Psoas muscle (tissue), 8 donors: Measurements from ENCODE around the gene PDPR. TPM values are rescaled to one million over a fixed set of nuclear protein-coding genes. Genes with fewer than 3 reads are reported as not detected.
"Not testable (repeated sequence)": the region's sequence is repeated elsewhere in the genome, so short reads cannot be mapped to it uniquely, and the experiment has no call there.

Experiments used
- ATAC-seq, 4 donors: fragments of 200-7000 bp; cut with Tn5 transposase; one replicate each; pipeline ENCODE4 v1.9.1; 2020; ENCODE audit warnings: moderate library complexity in 3 of 4, mild to moderate bottlenecking in 2 of 4
- DNase-seq, 2 donors: peaks; one replicate each; pipeline ENCODE4 v3.0.0-alpha.2; 2020
- H3K27ac ChIP-seq: fragments of 200-600 bp; one replicate; pipeline ENCODE4 v1.8.0; 2022
- H3K27me3 ChIP-seq, 3 donors: fragments of 200-600 bp in 1 of 3; one replicate each; pipeline versions ENCODE4 v1.6.1 to v1.8.0; 2013 to 2022; ENCODE audit warnings: low read length in 2 of 3, mild to moderate bottlenecking in 2 of 3, moderate library complexity in 1 of 3; ENCODE audit not compliant: insufficient read depth in 3 of 3
- H3K36me3 ChIP-seq, 2 donors: fragments of 200-600 bp in 1 of 2; one replicate each; pipeline versions ENCODE4 v1.6.1 to v1.8.0; 2013 to 2022; ENCODE audit warnings: low read depth in 1 of 2, mild to moderate bottlenecking in 1 of 2, moderate library complexity in 1 of 2; ENCODE audit not compliant: insufficient read depth in 1 of 2
- H3K4me1 ChIP-seq: fragments of 200-600 bp; one replicate; pipeline ENCODE4 v1.8.0; 2022
- H3K4me3 ChIP-seq: fragments of 200-600 bp; one replicate; pipeline ENCODE4 v1.8.0; 2022; ENCODE audit warnings: mild to moderate bottlenecking
- H3K9me3 ChIP-seq: fragments of 200-600 bp; one replicate; pipeline ENCODE4 v1.8.0; 2022
- WGBS, 3 donors: extraction: QIAGEN DNeasy Blood & Tissue Kit; methylation state at CpG; one replicate each; pipeline versions ENCODE4 v1.1.6 to v1.1.7; 2013; 5-methylcytosine and 5-hydroxymethylcytosine counted together
- intact Hi-C, 2 donors: fragments of 100-400 bp; cut with DNase I; formaldehyde crosslinking; loops; one replicate each; pipeline versions ENCODE4 v1.11.0 to v1.14.2; 2022
- polyA plus RNA-seq, 3 donors: library from polyadenylated mRNA; stranded (reverse); fragments of 200-250 nt; gene quantifications; one replicate each; pipeline ENCODE4 v1.2.3, GENCODE V29; 2013
- total RNA-seq, 4 donors: library from RNA; stranded (reverse); fragmentation: NEBNext Ultra II Directional in 2 of 4; extraction: Animal tissue kit (Norgen Biotek cat#: 25700) in 2 of 4; gene quantifications; one replicate each; pipeline versions ENCODE4 v1.2.1 to v1.2.4, GENCODE V29; 2021 to 2023
- donor health status: healthy with polysubstance abuse.
- donor health status: DM: no; HTN: no; CAD: no; lungs with moderate emphysema.
- donor health status: Bipolar disorder and iron deficiency.
- donor health status: healthy.
- donor health status: DM: yes; HTN: yes; CAD: no.
- donor health status: DM: no; HTN: no; CAD: no.
- donor health status: DM: no; HTN: no; CAD: no.
- donor health status: DM: yes; HTN: yes; CAD: no.

Gene PDPR
- total and polyA plus RNA-seq, 7 donors = 6.9 to 53.6 (median 18.8) TPM

GRCh38 chr16:70127706-70128105, 13.6 kb downstream of the PDPR start:
- ATAC-seq = peak in 3 of 4 donors; percentile 18 to 34 (median 19)
- DNase-seq, H3K4me3 ChIP-seq, H3K27me3 ChIP-seq, H3K27ac ChIP-seq, intact Hi-C loops, H3K4me1 ChIP-seq, H3K9me3 ChIP-seq: not testable (repeated sequence)
- 52 to 65% (median 55%) methylated on average over 5 of the region's 5 CpGs for WGBS, 3 donors
- peaks cover 3 to 96% of the 10 kb centered on the region in 2 donors for H3K36me3 ChIP-seq

- DNase-seq, ATAC-seq, intact Hi-C loops, H3K4me1 ChIP-seq, H3K9me3 ChIP-seq, H3K27me3 ChIP-seq, H3K27ac ChIP-seq, H3K4me3 ChIP-seq: not testable (repeated sequence)
- WGBS, 3 donors = 87 to 93% (median 91%) methylated on average over 5 to 6 of the region's 10 CpGs
- peaks cover 4 to 98% of the 10 kb centered on the region in 2 donors for H3K36me3 ChIP-seq
Observed at GRCh38 chr16:70128844-70129243, 14.7 kb downstream of the PDPR start.

GRCh38 chr16:70135796-70136195, 21.7 kb downstream of the PDPR start:
- ATAC-seq, H3K27me3 ChIP-seq, H3K4me1 ChIP-seq, H3K4me3 ChIP-seq, DNase-seq, intact Hi-C loops, H3K9me3 ChIP-seq, H3K27ac ChIP-seq: not testable (repeated sequence)
- H3K36me3 ChIP-seq = peaks cover 10 to 100% of the 10 kb centered on the region in 2 donors
- 77 to 95% (median 84%) methylated on average over 8 of the region's 8 CpGs for WGBS, 3 donors

GRCh38 chr16:70136595-70136994, 22.5 kb downstream of the PDPR start:
- DNase-seq, H3K9me3 ChIP-seq, intact Hi-C loops, H3K4me3 ChIP-seq, H3K27ac ChIP-seq, H3K4me1 ChIP-seq, H3K27me3 ChIP-seq: not testable (repeated sequence)
- peak in 2 of 4 donors; percentile 13 to 16 for ATAC-seq
- H3K36me3 ChIP-seq = peaks cover 10 to 100% of the 10 kb centered on the region in 2 donors
- WGBS, 3 donors = 35 to 60% (median 43%) methylated on average over 2 of the region's 2 CpGs

- 95 to 99% (median 96%) methylated on average over 10 of the region's 10 CpGs for WGBS, 3 donors
- intact Hi-C loops, DNase-seq: not testable (repeated sequence)
Observed at GRCh38 chr16:70142739-70143138, 28.6 kb downstream of the PDPR start.

GRCh38 chr16:70143231-70143895, 29.2 kb downstream of the PDPR start:
- H3K27me3 ChIP-seq, H3K4me3 ChIP-seq, intact Hi-C loops, ATAC-seq, H3K4me1 ChIP-seq, DNase-seq, H3K27ac ChIP-seq, H3K9me3 ChIP-seq: not testable (repeated sequence)
- WGBS, 3 donors = 76 to 87% (median 81%) methylated on average over 8 to 9 of the region's 9 CpGs
- H3K36me3 ChIP-seq = peaks cover 4 to 84% of the 10 kb centered on the region in 2 donors

More at GRCh38 chr16:70142739-70143138, 28.6 kb downstream of the PDPR start:
- ATAC-seq, H3K27ac ChIP-seq, H3K4me3 ChIP-seq, H3K4me1 ChIP-seq, H3K27me3 ChIP-seq, H3K9me3 ChIP-seq: not testable (repeated sequence)
- peaks cover 2 to 85% of the 10 kb centered on the region in 2 donors for H3K36me3 ChIP-seq

- ATAC-seq, H3K4me1 ChIP-seq, H3K27ac ChIP-seq, H3K27me3 ChIP-seq, H3K4me3 ChIP-seq, intact Hi-C loops, H3K9me3 ChIP-seq, DNase-seq: not testable (repeated sequence)
- WGBS, 3 donors = 84 to 88% (median 85%) methylated on average over 11 of the region's 11 CpGs
- peaks cover 20 to 81% of the 10 kb centered on the region in 2 donors for H3K36me3 ChIP-seq
Observed at GRCh38 chr16:70147853-70148252, 33.7 kb downstream of the PDPR start.

- ATAC-seq, DNase-seq, intact Hi-C loops, H3K27me3 ChIP-seq, H3K4me3 ChIP-seq, H3K4me1 ChIP-seq, H3K9me3 ChIP-seq, H3K27ac ChIP-seq: not testable (repeated sequence)
- WGBS, 3 donors = 93 to 99% (median 94%) methylated on average over 6 of the region's 6 CpGs
- H3K36me3 ChIP-seq = peaks cover 25 to 81% of the 10 kb centered on the region in 2 donors
Observed at GRCh38 chr16:70148453-70148852, 34.3 kb downstream of the PDPR start.

- H3K4me1 ChIP-seq, H3K27me3 ChIP-seq, H3K4me3 ChIP-seq, DNase-seq, H3K9me3 ChIP-seq, ATAC-seq, H3K27ac ChIP-seq, intact Hi-C loops: not testable (repeated sequence)
- peaks cover 27 to 83% of the 10 kb centered on the region in 2 donors for H3K36me3 ChIP-seq
- WGBS, 3 donors = 94 to 95% (median 94%) methylated on average over 8 of the region's 8 CpGs
Observed at GRCh38 chr16:70149296-70149695, 35.2 kb downstream of the PDPR start.
